LNCaP clone FGC (cell line): ENCODE data around the gene MBNL2.

Experiments used
- DNase-seq: peaks from one replicate; pipeline ENCODE4 v3.0.0-alpha.2; 2011; ENCODE audit warnings: low read depth
- H3K4me3 ChIP-seq: 2 replicates; pipeline ENCODE4 v1.5.1; 2011; ENCODE audit warnings: mild to moderate bottlenecking, low read depth, low read length, control low read depth
- CTCF ChIP-seq: IDR thresholded peaks from 2 replicates; pipeline ENCODE4 v1.5.1; 2012; ENCODE audit warnings: mild to moderate bottlenecking; ENCODE audit not compliant: control insufficient read depth, insufficient read depth; ENCODE audit errors: extremely low read depth

MBNL2 gene

GRCh38 chr13:97440598-97441170 is 218.6 kb downstream of the MBNL2 start:
- no peak overlapping the region for H3K4me3 ChIP-seq
- TF ChIP-seq CTCF, result no peak
- DNase-seq, result no peak

GRCh38 chr13:97441368-97441767 is 219.2 kb downstream of the MBNL2 start:
- no peak for DNase-seq
- no peak for TF ChIP-seq CTCF
- no peak overlapping the region for H3K4me3 ChIP-seq
